DMS53 treated with DMSO at 0.1 percent for 48 hours (cell line): Measurements from ENCODE around the gene SPARCL1.

Source experiments
- DNase-seq: peaks from one replicate; lab custom pipeline; 2025; ENCODE audit not compliant: unreplicated experiment; lab: John Stamatoyannopoulos, UW

The SPARCL1 gene

GRCh38 chr4:87541956-87542709 lies 13.0 kb upstream of the SPARCL1 start:
- no peak for DNase-seq

GRCh38 chr4:87541521-87541920 lies 12.3 kb upstream of the SPARCL1 start:
- no peak for DNase-seq

GRCh38 chr4:87540146-87541058 lies 11.2 kb upstream of the SPARCL1 start:
- DNase-seq = no peak

GRCh38 chr4:87532907-87533306 lies 3.7 kb upstream of the SPARCL1 start:
- DNase-seq = no peak

- no peak for DNase-seq
Observed at GRCh38 chr4:87532109-87532508, 2.9 kb upstream of the SPARCL1 start.

- DNase-seq = no peak
Observed at GRCh38 chr4:87531621-87532020, 2.4 kb upstream of the SPARCL1 start.

- DNase-seq = no peak
Observed at GRCh38 chr4:87530868-87531267, 1.7 kb upstream of the SPARCL1 start.

GRCh38 chr4:87530229-87530628 lies 1.1 kb upstream of the SPARCL1 start:
- no peak for DNase-seq

- DNase-seq = no peak
Observed at GRCh38 chr4:87527431-87528220, 1.6 kb downstream of the SPARCL1 start.

GRCh38 chr4:87525636-87526295 lies 3.4 kb downstream of the SPARCL1 start:
- no peak for DNase-seq

- DNase-seq = no peak
Observed at GRCh38 chr4:87524456-87524855, 4.7 kb downstream of the SPARCL1 start.

GRCh38 chr4:87523307-87523706 lies 5.9 kb downstream of the SPARCL1 start:
- DNase-seq = no peak

GRCh38 chr4:87521757-87522374 lies 7.3 kb downstream of the SPARCL1 start:
- DNase-seq = no peak

- no peak for DNase-seq
Observed at GRCh38 chr4:87521319-87521718, 7.9 kb downstream of the SPARCL1 start.

GRCh38 chr4:87517621-87518020 lies 11.6 kb downstream of the SPARCL1 start:
- DNase-seq = no peak

GRCh38 chr4:87516683-87517082 lies 12.5 kb downstream of the SPARCL1 start:
- DNase-seq = no peak

GRCh38 chr4:87512400-87512799 lies 16.8 kb downstream of the SPARCL1 start:
- DNase-seq = no peak

GRCh38 chr4:87511500-87511899 lies 17.7 kb downstream of the SPARCL1 start:
- DNase-seq = no peak

- no peak for DNase-seq
Observed at GRCh38 chr4:87510747-87511146, 18.4 kb downstream of the SPARCL1 start.

GRCh38 chr4:87506974-87507701 lies 22.0 kb downstream of the SPARCL1 start:
- no peak for DNase-seq
